Occipital lobe (tissue), 2 donors: ENCODE measurements around the gene KCNJ15. TPM values are rescaled to one million over a fixed set of nuclear protein-coding genes. Genes with fewer than 3 reads are reported as not detected.

Source experiments
- DNase-seq: peaks from one replicate; lab custom pipeline; 2025; lab: John Stamatoyannopoulos, UW
- total RNA-seq: library from RNA; depleted of rRNA; stranded (reverse); fragments of >200 nt; gene quantifications from one replicate; pipeline ENCODE4 v1.2.3, GENCODE V29; 2014

KCNJ15 gene
- total RNA-seq, 1 donor from 2014 or later, result under 0.01 TPM

- no peak for DNase-seq
These were observed 11.4 kb downstream of the KCNJ15 start for GRCh38 chr21:38267991-38268863.

GRCh38 chr21:38268864-38269575, 12.2 kb downstream of the KCNJ15 start:
- no peak for DNase-seq

GRCh38 chr21:38269576-38269936, 12.8 kb downstream of the KCNJ15 start:
- DNase-seq, result no peak

- no peak for DNase-seq
These were observed 15.4 kb downstream of the KCNJ15 start for GRCh38 chr21:38272215-38272614.

- no peak for DNase-seq
These were observed 17.2 kb downstream of the KCNJ15 start for GRCh38 chr21:38273745-38274542.

GRCh38 chr21:38277501-38278131, 20.8 kb downstream of the KCNJ15 start:
- DNase-seq, result no peak

GRCh38 chr21:38280454-38280853, 23.7 kb downstream of the KCNJ15 start:
- DNase-seq, result no peak

GRCh38 chr21:38280867-38281266, 24.1 kb downstream of the KCNJ15 start:
- no peak for DNase-seq

- DNase-seq, result no peak
These were observed 26.1 kb downstream of the KCNJ15 start for GRCh38 chr21:38282921-38283320.

- no peak for DNase-seq
These were observed 27.4 kb downstream of the KCNJ15 start for GRCh38 chr21:38284216-38284615.

GRCh38 chr21:38286739-38287471, 30.1 kb downstream of the KCNJ15 start:
- DNase-seq, result no peak

GRCh38 chr21:38287476-38287875, 30.7 kb downstream of the KCNJ15 start:
- DNase-seq, result no peak

- DNase-seq, result no peak
These were observed 33.1 kb downstream of the KCNJ15 start for GRCh38 chr21:38289705-38290485.

- no peak for DNase-seq
These were observed 34.0 kb downstream of the KCNJ15 start for GRCh38 chr21:38290809-38291208.

- DNase-seq, result no peak
These were observed 35.1 kb downstream of the KCNJ15 start for GRCh38 chr21:38291874-38292273.

GRCh38 chr21:38293113-38293512, 36.3 kb downstream of the KCNJ15 start:
- DNase-seq, result no peak

GRCh38 chr21:38293765-38294164, 37.0 kb downstream of the KCNJ15 start:
- DNase-seq, result no peak

- DNase-seq, result no peak
These were observed 37.8 kb downstream of the KCNJ15 start for GRCh38 chr21:38294609-38295008.

GRCh38 chr21:38295997-38296764, 39.4 kb downstream of the KCNJ15 start:
- DNase-seq, result no peak
